LNCAP (cell line): ENCODE measurements around the gene DMAC1.

Experiments
- CTCF ChIP-seq: fragments of 450-650 bp; IDR thresholded peaks from 2 replicates; pipeline ENCODE4 v1.5.1; 2017; ENCODE audit warnings: mild to moderate bottlenecking

The DMAC1 gene

GRCh38 chr9:7827056-7827455, 27.5 kb upstream of the DMAC1 start:
- no peak for TF ChIP-seq CTCF

GRCh38 chr9:7823651-7824050, 24.1 kb upstream of the DMAC1 start:
- TF ChIP-seq CTCF: no peak

GRCh38 chr9:7819984-7820383, 20.4 kb upstream of the DMAC1 start:
- no peak for TF ChIP-seq CTCF

- TF ChIP-seq CTCF: no peak
Observed at GRCh38 chr9:7816021-7816420, 16.4 kb upstream of the DMAC1 start.

GRCh38 chr9:7813030-7813429, 13.5 kb upstream of the DMAC1 start:
- TF ChIP-seq CTCF: no peak

GRCh38 chr9:7811677-7812076, 12.1 kb upstream of the DMAC1 start:
- TF ChIP-seq CTCF: no peak

GRCh38 chr9:7802666-7803065, 3.1 kb upstream of the DMAC1 start:
- TF ChIP-seq CTCF: no peak

GRCh38 chr9:7799944-7800285, 337 bp upstream of the DMAC1 start:
- TF ChIP-seq CTCF: no peak
